ENCODE data around the gene LMF1. TPM values are rescaled to one million over a fixed set of nuclear protein-coding genes. Genes with fewer than 3 reads are reported as not detected.

Gene LMF1
- total RNA-seq, 3 donors from 2014 or later (not counting 1 experiment from before 2014, with no cell fraction given): 28.2 to 42.2 (median 41.2) TPM

DNA sequence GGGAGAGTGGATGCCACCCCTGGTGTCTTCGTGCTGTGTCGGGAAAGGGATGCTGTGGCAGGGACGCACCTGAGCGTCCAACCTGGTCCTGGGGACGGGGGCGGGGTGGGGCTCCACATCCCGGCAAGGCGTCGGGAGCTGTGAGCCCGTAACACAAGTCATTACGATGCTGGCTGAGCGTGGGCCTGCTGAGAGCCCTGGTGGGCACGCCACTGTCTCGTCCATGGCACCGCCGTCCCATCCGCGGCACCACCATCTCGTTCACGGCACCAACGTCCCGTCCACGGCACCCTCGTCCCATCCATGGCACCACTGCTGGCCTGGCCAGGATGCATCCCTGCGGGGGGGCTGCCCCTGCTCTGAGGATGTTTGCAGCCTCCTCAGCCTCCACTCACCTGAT, 146.2 kb downstream of the LMF1 start:
- DNase-seq: no peak
- Mint-ChIP-seq H3K27ac (no peak overlapping the region), H3K36me3 (no peaks in the 10 kb centered on the region), H3K27me3 (ENCODE audit: low read depth in 2 of 2) (peaks cover 0 to 4% of the 10 kb centered on the region in 2 donors), H3K4me1 (no peaks in the 10 kb centered on the region), H3K4me3 (no peak overlapping the region), H3K9me3 (no peaks in the 10 kb centered on the region)
- H3K9me3 ChIP-seq (ENCODE audit: control insufficient read depth, insufficient read depth, low read length): no peaks in the 10 kb centered on the region
- H3K4me1 ChIP-seq (ENCODE audit: control insufficient read depth, insufficient read depth, low read length): peaks cover 4% of the 10 kb centered on the region
- no peak overlapping the region for H3K4me3 ChIP-seq (ENCODE audit: low read length)
- TF ChIP-seq, protein P1, sequence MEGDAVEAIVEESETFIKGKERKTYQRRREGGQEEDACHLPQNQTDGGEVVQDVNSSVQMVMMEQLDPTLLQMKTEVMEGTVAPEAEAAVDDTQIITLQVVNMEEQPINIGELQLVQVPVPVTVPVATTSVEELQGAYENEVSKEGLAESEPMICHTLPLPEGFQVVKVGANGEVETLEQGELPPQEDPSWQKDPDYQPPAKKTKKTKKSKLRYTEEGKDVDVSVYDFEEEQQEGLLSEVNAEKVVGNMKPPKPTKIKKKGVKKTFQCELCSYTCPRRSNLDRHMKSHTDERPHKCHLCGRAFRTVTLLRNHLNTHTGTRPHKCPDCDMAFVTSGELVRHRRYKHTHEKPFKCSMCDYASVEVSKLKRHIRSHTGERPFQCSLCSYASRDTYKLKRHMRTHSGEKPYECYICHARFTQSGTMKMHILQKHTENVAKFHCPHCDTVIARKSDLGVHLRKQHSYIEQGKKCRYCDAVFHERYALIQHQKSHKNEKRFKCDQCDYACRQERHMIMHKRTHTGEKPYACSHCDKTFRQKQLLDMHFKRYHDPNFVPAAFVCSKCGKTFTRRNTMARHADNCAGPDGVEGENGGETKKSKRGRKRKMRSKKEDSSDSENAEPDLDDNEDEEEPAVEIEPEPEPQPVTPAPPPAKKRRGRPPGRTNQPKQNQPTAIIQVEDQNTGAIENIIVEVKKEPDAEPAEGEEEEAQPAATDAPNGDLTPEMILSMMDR (IDR thresholded peaks at IDR 0.05): no peak
- no peak for ATAC-seq
- 89% methylated on average over 25 of the region's 25 CpGs for WGBS (ENCODE audit: insufficient coverage)
- no peak overlapping the region for H3K27ac ChIP-seq (ENCODE audit: low read length)
- H3K36me3 ChIP-seq (ENCODE audit: control insufficient read depth, insufficient read depth, low read length): no peaks in the 10 kb centered on the region
- H3K27me3 ChIP-seq (ENCODE audit: control insufficient read depth, insufficient read depth, low read length): no peaks in the 10 kb centered on the region
- intact Hi-C loops (cut with micrococcal nuclease): no loop called here

DNA sequence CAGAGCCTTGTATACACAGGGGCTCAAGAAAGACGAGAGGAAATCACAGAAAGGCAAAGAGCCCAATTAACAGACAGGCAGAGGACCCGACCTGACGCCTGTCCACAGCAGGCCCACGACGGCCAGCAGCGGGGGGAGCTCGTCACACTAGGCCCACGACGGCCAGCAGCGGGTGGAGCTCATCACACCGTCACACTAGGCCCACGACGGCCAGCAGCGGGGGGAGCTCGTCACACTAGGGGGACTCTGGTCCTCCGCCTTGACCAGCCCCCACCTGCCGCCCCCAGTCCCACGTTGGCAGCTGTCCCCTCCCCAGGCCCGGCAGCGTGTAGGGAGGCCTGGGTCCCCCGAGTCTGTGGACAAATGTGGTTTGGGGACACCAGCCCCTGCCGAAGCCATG, 146.6 kb downstream of the LMF1 start:
- H3K36me3 ChIP-seq (ENCODE audit: control insufficient read depth, insufficient read depth, low read length): no peaks in the 10 kb centered on the region
- Mint-ChIP-seq H3K27ac (no peak overlapping the region), H3K4me3 (no peak overlapping the region), H3K36me3 (no peaks in the 10 kb centered on the region), H3K4me1 (no peaks in the 10 kb centered on the region), H3K27me3 (ENCODE audit: low read depth in 2 of 2) (peaks cover 0 to 4% of the 10 kb centered on the region in 2 donors), H3K9me3 (no peaks in the 10 kb centered on the region)
- H3K9me3 ChIP-seq (ENCODE audit: control insufficient read depth, insufficient read depth, low read length): no peaks in the 10 kb centered on the region
- DNase-seq: no peak
- no peak for ATAC-seq
- WGBS (ENCODE audit: insufficient coverage): 88% methylated on average over 22 of the region's 22 CpGs
- H3K4me3 ChIP-seq (ENCODE audit: low read length): no peak overlapping the region
- TF ChIP-seq, protein P1 (IDR thresholded peaks at IDR 0.05): no peak
- H3K4me1 ChIP-seq (ENCODE audit: control insufficient read depth, insufficient read depth, low read length): peaks cover 6% of the 10 kb centered on the region
- no peak overlapping the region for H3K27ac ChIP-seq (ENCODE audit: low read length)
- H3K27me3 ChIP-seq (ENCODE audit: control insufficient read depth, insufficient read depth, low read length): no peaks in the 10 kb centered on the region
- intact Hi-C loops (cut with micrococcal nuclease): no loop called here

DNA sequence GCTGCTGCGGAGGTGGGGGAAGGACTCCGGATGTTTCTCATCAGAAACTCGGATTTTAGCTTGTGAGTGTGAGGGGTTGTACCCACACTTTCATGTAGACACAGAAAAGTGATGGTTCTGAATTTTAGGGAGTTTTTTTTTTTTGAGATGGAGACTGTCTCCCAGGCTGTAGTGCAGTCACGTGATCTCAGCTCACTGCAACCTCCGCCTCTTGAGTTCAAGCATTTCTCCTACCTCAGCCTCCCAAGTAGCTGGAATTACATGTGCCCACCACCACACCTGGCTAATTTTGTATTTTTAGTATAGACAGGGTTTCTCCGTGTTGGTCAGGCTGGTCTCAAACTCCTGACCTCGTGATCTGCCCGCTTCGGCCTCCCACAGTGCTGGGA, 147.9 kb downstream of the LMF1 start:
- intact Hi-C loops (cut with micrococcal nuclease): no loop called here
- Mint-ChIP-seq H3K27ac (no peak overlapping the region), H3K4me1 (no peaks in the 10 kb centered on the region), H3K27me3 (ENCODE audit: low read depth in 2 of 2) (peaks cover 0 to 4% of the 10 kb centered on the region in 2 donors), H3K36me3 (no peaks in the 10 kb centered on the region), H3K4me3 (no peak overlapping the region), H3K9me3 (no peaks in the 10 kb centered on the region)
- no peak for DNase-seq
- Histone ChIP-seq H3K4me1 (ENCODE audit: control insufficient read depth, insufficient read depth, low read length) (peaks cover 6% of the 10 kb centered on the region), H3K36me3 (ENCODE audit: control insufficient read depth, insufficient read depth, low read length) (no peaks in the 10 kb centered on the region), H3K27me3 (ENCODE audit: control insufficient read depth, insufficient read depth, low read length) (no peaks in the 10 kb centered on the region), H3K4me3 (ENCODE audit: low read length) (no peak overlapping the region), H3K27ac (ENCODE audit: low read length) (no peak overlapping the region), H3K9me3 (ENCODE audit: control insufficient read depth, insufficient read depth, low read length) (no peaks in the 10 kb centered on the region)
- WGBS (ENCODE audit: insufficient coverage): 90% methylated on average over 9 of the region's 9 CpGs
- no peak for ATAC-seq
- TF ChIP-seq, protein P1 (IDR thresholded peaks at IDR 0.05): no peak

DNA sequence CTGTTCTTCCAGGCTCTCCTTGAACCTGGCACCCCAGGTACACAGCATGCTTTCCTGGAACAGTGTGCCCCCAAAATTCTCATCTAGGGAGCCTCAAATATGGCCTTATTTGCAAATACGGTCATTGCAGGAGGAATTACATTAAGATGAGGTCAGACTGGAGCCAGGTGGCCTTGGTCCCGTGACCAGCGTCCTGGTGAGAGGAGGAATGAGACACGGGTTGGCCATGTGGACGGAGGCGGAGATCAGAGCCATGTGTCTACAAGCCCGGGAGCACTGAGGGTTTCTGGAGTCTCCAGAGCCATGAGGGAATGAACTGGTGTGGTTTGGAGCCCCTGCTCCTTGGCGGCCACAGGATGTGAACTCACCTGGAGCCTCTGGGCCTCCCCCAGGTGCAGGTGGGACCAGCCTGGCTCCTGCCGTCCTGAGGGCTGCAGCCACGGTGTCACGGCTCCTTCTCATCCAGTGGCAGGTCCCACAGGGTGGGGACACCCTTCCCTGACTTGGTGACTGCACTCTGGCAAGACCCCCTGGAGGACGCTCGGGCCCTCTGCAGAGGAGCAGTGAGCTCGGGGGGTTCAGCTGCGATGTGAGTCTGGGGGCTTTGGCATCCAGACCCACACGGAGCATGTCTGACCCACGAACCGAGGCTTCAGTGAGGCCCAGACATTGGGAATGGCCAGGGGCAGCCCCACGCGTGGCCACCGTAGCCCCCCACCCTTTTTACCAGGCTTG, 148.4 kb downstream of the LMF1 start:
- H3K27ac Mint-ChIP-seq: no peak overlapping the region
- no peak overlapping the region for H3K27ac ChIP-seq (ENCODE audit: low read length)
- H3K36me3 ChIP-seq (ENCODE audit: control insufficient read depth, insufficient read depth, low read length): no peaks in the 10 kb centered on the region
- ATAC-seq (no peak), DNase-seq (no peak)
- peaks cover 0 to 4% of the 10 kb centered on the region in 2 donors for H3K27me3 Mint-ChIP-seq (ENCODE audit: low read depth in 2 of 2)
- 92% methylated on average over 21 of the region's 21 CpGs for WGBS (ENCODE audit: insufficient coverage)
- H3K36me3 Mint-ChIP-seq: no peaks in the 10 kb centered on the region
- H3K4me3 ChIP-seq (ENCODE audit: low read length): no peak overlapping the region
- H3K4me3 Mint-ChIP-seq: no peak overlapping the region
- TF ChIP-seq, protein P1 (IDR thresholded peaks at IDR 0.05): no peak
- H3K4me1 Mint-ChIP-seq: no peaks in the 10 kb centered on the region
- H3K4me1 ChIP-seq (ENCODE audit: control insufficient read depth, insufficient read depth, low read length): peaks cover 6% of the 10 kb centered on the region
- no peaks in the 10 kb centered on the region for H3K9me3 Mint-ChIP-seq
- intact Hi-C loops (cut with micrococcal nuclease): no loop called here
- H3K9me3 ChIP-seq (ENCODE audit: control insufficient read depth, insufficient read depth, low read length): no peaks in the 10 kb centered on the region
- no peaks in the 10 kb centered on the region for H3K27me3 ChIP-seq (ENCODE audit: control insufficient read depth, insufficient read depth, low read length)

All from natural killer cell (primary cell).